ENCODE results near the gene PLEKHN1. TPM values are rescaled to one million over a fixed set of nuclear protein-coding genes. Genes with fewer than 3 reads are reported as not detected.
"Not testable (repeated sequence)": the region's sequence is repeated elsewhere in the genome, so short reads cannot be mapped to it uniquely, and the experiment has no call there.

PLEKHN1 gene
- total and polyA plus RNA-seq, 8 donors = 0.11 to 5.1 (median 0.55) TPM

GRCh38 chr1:992362-992761 is 26.1 kb downstream of the PLEKHN1 start:
- H3K4me1 ChIP-seq = no peaks in the 10 kb centered on the region
- peaks cover 0 to 9% of the 10 kb centered on the region in 2 donors for H3K9me3 ChIP-seq
- intact Hi-C loops (cut with DNase I) = no loop called here
- H3K36me3 ChIP-seq = no peaks in the 10 kb centered on the region
- DNase-seq = no peak
- ATAC-seq = no peak
- TF ChIP-seq, protein P1, sequence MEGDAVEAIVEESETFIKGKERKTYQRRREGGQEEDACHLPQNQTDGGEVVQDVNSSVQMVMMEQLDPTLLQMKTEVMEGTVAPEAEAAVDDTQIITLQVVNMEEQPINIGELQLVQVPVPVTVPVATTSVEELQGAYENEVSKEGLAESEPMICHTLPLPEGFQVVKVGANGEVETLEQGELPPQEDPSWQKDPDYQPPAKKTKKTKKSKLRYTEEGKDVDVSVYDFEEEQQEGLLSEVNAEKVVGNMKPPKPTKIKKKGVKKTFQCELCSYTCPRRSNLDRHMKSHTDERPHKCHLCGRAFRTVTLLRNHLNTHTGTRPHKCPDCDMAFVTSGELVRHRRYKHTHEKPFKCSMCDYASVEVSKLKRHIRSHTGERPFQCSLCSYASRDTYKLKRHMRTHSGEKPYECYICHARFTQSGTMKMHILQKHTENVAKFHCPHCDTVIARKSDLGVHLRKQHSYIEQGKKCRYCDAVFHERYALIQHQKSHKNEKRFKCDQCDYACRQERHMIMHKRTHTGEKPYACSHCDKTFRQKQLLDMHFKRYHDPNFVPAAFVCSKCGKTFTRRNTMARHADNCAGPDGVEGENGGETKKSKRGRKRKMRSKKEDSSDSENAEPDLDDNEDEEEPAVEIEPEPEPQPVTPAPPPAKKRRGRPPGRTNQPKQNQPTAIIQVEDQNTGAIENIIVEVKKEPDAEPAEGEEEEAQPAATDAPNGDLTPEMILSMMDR (IDR thresholded peaks at IDR 0.05) = no peak
- no peak overlapping the region for H3K4me3 ChIP-seq
- H3K27me3 ChIP-seq = peaks cover 0 to 53% of the 10 kb centered on the region in 2 donors
- H3K27ac ChIP-seq = no peak overlapping the region

- TF ChIP-seq, protein P1 (IDR thresholded peaks at IDR 0.05) = no peak
- peak in 1 of 4 donors; percentile 54 for DNase-seq
- Histone ChIP-seq H3K36me3 (no peaks in the 10 kb centered on the region), H3K27ac (no peak overlapping the region), H3K9me3 (peaks cover 0 to 9% of the 10 kb centered on the region in 2 donors), H3K4me3 (no peak overlapping the region), H3K27me3 (peaks cover 6 to 65% of the 10 kb centered on the region in 2 donors), H3K4me1 (peaks cover 0 to 5% of the 10 kb centered on the region in 2 donors)
- intact Hi-C loops (cut with DNase I) = no loop called here
- no peak for ATAC-seq
Observed at GRCh38 chr1:993379-993995, 27.2 kb downstream of the PLEKHN1 start.

DNA sequence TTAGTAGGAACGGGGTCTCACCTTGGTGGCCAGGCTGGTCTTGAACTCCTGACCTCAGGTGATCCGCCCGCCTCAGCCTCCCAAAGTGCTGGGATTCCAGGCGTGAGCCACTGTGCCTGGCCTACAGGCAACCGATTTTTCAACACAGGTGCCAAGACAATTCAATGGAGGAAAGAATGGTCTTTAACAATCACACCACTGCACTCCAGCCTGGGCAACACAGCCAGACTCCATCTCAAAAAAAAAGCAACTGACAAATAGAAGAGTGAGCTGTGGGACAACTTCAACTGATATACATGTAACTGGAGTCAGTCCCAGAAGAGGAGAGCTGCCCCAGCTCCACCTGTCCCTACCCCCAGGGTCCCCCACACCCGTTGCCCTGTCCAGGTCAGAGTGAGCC is 28.3 kb downstream of the PLEKHN1 start:
- H3K27ac ChIP-seq; intact Hi-C loops (cut with DNase I); ATAC-seq; H3K4me3 ChIP-seq; H3K36me3 ChIP-seq; H3K9me3 ChIP-seq: not testable (repeated sequence)
- H3K27me3 ChIP-seq = peaks cover 11 to 71% of the 10 kb centered on the region in 2 donors
- peak in 1 of 4 donors; percentile 26 for DNase-seq
- peaks cover 0 to 16% of the 10 kb centered on the region in 2 donors for H3K4me1 ChIP-seq

DNA sequence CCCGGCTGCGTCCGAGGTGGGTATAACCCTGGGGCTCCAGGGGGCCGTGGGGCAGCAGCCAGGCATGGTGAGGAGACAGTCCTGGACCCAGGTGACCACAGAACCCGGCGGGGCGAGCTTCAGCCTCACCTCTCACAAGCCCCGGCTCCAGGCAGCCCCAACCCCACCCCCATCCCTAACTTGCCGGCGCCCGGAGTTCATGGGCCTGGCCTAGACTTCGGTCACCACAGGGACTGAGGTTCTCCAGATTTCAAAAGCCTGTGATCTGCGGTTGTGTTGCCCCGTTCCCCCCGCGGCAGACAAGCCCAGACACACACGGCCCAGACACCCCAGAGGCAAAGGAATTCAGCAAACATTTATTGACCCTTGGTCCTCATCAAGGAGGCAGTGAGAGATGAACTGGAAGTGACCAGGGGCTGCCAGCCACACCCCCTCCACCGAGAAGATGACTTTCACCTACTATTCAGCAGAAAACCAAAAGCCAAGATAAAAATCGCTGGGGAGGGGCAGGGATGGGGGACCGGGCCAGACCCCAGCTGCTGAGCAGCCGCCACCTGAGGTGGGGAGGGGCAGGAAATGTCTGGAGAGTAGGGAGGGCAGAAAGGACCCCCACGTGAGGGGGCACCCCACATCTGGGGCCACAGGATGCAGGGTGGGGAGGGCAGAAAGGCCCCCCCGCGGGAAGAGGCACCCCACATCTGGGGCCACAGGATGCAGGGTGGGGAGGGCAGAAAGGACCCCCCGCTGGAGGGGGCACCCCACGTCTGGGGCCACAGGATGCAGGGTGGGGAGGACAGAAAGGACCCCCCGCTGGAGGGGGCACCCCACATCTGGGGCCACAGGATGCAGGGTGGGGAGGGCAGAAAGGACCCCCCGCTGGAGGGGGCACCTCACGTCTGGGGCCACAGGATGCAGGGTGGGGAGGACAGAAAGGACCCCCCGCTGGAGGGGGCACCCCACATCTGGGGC is 29.7 kb downstream of the PLEKHN1 start:
- intact Hi-C loops (cut with DNase I) = no loop called here
- DNase-seq = peak in 1 of 4 donors; percentile 71
- no peak overlapping the region for H3K27ac ChIP-seq
- H3K36me3 ChIP-seq = no peaks in the 10 kb centered on the region
- TF ChIP-seq, protein P1 (IDR thresholded peaks at IDR 0.05) = no peak
- no peak overlapping the region for H3K4me3 ChIP-seq
- H3K27me3 ChIP-seq = peaks cover 11 to 77% of the 10 kb centered on the region in 2 donors
- no peak for ATAC-seq
- peaks cover 0 to 9% of the 10 kb centered on the region in 2 donors for H3K9me3 ChIP-seq
- H3K4me1 ChIP-seq = peaks cover 0 to 30% of the 10 kb centered on the region in 2 donors

DNA sequence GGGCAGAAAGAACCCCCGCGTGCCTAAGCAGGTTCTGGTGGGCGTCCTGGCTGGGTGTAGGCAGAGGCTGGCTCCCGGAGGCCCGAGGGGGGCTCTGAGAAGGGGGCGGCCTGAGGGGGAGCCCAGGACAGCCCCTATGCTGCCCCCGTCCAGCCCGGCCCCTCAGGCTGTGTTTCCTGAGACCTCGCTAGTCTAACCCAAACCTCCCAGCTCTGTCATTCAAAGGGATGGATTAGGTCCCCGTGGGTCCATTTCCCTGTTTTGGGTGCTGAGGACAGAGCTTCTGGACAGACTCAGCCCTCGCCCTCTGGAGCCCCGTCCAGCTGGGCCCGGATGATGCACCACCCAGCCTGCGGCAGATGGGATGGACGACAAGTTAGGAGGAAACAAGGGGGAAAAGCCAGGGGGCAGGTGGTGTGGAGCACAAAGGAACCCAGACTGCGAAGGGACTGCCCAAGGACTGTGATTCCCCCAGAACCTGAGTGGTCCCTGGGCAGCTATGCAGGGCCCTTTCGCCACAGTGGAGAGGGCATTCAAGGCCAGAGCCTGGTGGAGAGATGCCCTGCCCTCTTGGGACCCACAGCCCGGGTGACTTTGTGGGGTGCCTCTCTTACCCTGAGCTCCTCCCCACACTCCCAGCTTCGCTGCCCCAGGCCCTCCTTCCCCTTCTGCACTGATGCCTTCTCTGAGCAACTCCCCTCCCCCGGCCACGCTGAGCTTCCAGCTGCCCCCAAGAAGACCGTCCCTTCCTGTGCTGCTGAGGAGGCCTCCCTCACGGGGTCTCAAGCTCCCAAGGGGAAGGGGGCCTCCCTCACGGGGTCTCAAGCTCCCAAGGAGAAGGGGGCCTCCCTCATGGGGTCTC is 30.8 kb downstream of the PLEKHN1 start:
- Histone ChIP-seq H3K4me3 (no peak overlapping the region), H3K27ac (no peak overlapping the region), H3K9me3 (peaks cover 0 to 5% of the 10 kb centered on the region in 2 donors), H3K4me1 (peaks cover 0 to 39% of the 10 kb centered on the region in 2 donors), H3K27me3 (peaks cover 11 to 88% of the 10 kb centered on the region in 2 donors), H3K36me3 (no peaks in the 10 kb centered on the region)
- TF ChIP-seq, protein P1 (IDR thresholded peaks at IDR 0.05) = no peak
- DNase-seq = peak in 2 of 4 donors; percentile 33 to 45
- no peak for ATAC-seq
- intact Hi-C loops (cut with DNase I) = no loop called here

Data from left lung (tissue), 10 donors.